Osteoblast (primary cell): Measurements from ENCODE around the gene DNASE1L2. TPM values are rescaled to one million over a fixed set of nuclear protein-coding genes. Genes with fewer than 3 reads are reported as not detected.

Source experiments
- DNase-seq: peaks from one replicate; pipeline ENCODE4 v3.0.0; 2011; ENCODE audit warnings: low spot score, mixed read lengths; ENCODE audit not compliant: insufficient read length; ENCODE audit errors: missing footprints
- H2AFZ ChIP-seq: 2 replicates; pipeline ENCODE4 v1.6.0; 2011; ENCODE audit warnings: mild to moderate bottlenecking, low read length
- H3K27ac ChIP-seq: 2 replicates; pipeline ENCODE4 v1.5.1; 2011; ENCODE audit warnings: mild to moderate bottlenecking, low read depth, low read length, moderate library complexity
- H3K27me3 ChIP-seq: 2 replicates; pipeline ENCODE4 v1.6.0; 2012; ENCODE audit warnings: mild to moderate bottlenecking, control low read depth, inconsistent platforms, low read length, moderate library complexity; ENCODE audit not compliant: insufficient read depth
- H3K36me3 ChIP-seq: 2 replicates; pipeline ENCODE4 v1.5.1; 2011; ENCODE audit warnings: mild to moderate bottlenecking, low read length, control low read depth, moderate library complexity; ENCODE audit not compliant: insufficient read depth
- H3K4me1 ChIP-seq: 2 replicates; pipeline ENCODE4 v1.5.1; 2011; ENCODE audit warnings: mild to moderate bottlenecking, low read length, control low read depth, moderate library complexity; ENCODE audit not compliant: insufficient read depth
- H3K4me2 ChIP-seq: 2 replicates; pipeline ENCODE4 v1.6.0; 2011; ENCODE audit warnings: mild to moderate bottlenecking, low read length; ENCODE audit not compliant: insufficient read depth
- H3K4me3 ChIP-seq: fragments of 200-600 bp; sonication (generic); 3 replicates; pipeline ENCODE4 v1.5.1; 2012; ENCODE audit warnings: mild to moderate bottlenecking, low read length, inconsistent platforms; ENCODE audit not compliant: insufficient read depth
- H3K79me2 ChIP-seq: 2 replicates; pipeline ENCODE4 v1.6.0; 2012; ENCODE audit warnings: mild to moderate bottlenecking, low read length, control low read depth, inconsistent platforms; ENCODE audit not compliant: insufficient read depth
- H3K9me3 ChIP-seq: 2 replicates; pipeline ENCODE4 v1.5.1; 2011; ENCODE audit warnings: low read depth, low read length, control low read depth
- H4K20me1 ChIP-seq: 2 replicates; pipeline ENCODE4 v1.6.0; 2012; ENCODE audit warnings: mild to moderate bottlenecking, low read length, control low read depth; ENCODE audit not compliant: insufficient read depth
- CTCF ChIP-seq: IDR thresholded peaks from 2 replicates; pipeline ENCODE4 v1.5.1; 2011; ENCODE audit warnings: mild to moderate bottlenecking, low read depth, low read length, moderate library complexity; ENCODE audit errors: extremely low read depth
- total RNA-seq: library from RNA; depleted of rRNA; stranded (reverse); fragments of >200 nt; gene quantifications from 2 replicates; pipeline ENCODE4 v1.2.3, GENCODE V29; 2012

DNASE1L2 gene
- total RNA-seq, 1 donor = 0.72 TPM

- no peak for TF ChIP-seq CTCF
- peaks cover 22% of the 10 kb centered on the region for H3K4me1 ChIP-seq
- peaks cover 45% of the 10 kb centered on the region for H4K20me1 ChIP-seq
- H3K27ac ChIP-seq = peak within 1 kb of the TSS; percentile 96
- DNase-seq = peak; percentile 100
- peak within 1 kb of the TSS; percentile 96 for H3K4me3 ChIP-seq
- H3K79me2 ChIP-seq = peaks cover 73% of the 10 kb centered on the region
- peaks cover 19% of the 10 kb centered on the region for H3K36me3 ChIP-seq
- H3K9me3 ChIP-seq = no peaks in the 10 kb centered on the region
- H3K27me3 ChIP-seq = no peaks in the 10 kb centered on the region
- peak within 1 kb of the TSS; percentile 100 for H2AFZ ChIP-seq
- H3K4me2 ChIP-seq = peak within 1 kb of the TSS; percentile 95
These were observed 31.8 kb downstream of the DNASE1L2 start, which contains the start of gene RNPS1 for GRCh38 chr16:2267913-2268666. TSS of gene RNPS1 (minus strand) at chr16:2268126. CDS start at chr16:2264643, 3,483 bp downstream.

- H3K36me3 ChIP-seq = peaks cover 5% of the 10 kb centered on the region
- H3K4me1 ChIP-seq = peaks cover 22% of the 10 kb centered on the region
- H3K4me2 ChIP-seq = no peak overlapping the region
- TF ChIP-seq CTCF = no peak
- H3K79me2 ChIP-seq = peaks cover 53% of the 10 kb centered on the region
- no peak overlapping the region for H2AFZ ChIP-seq
- H3K27me3 ChIP-seq = no peaks in the 10 kb centered on the region
- no peak overlapping the region for H3K4me3 ChIP-seq
- H4K20me1 ChIP-seq = peaks cover 25% of the 10 kb centered on the region
- peak; percentile 80 for DNase-seq
- no peak overlapping the region for H3K27ac ChIP-seq
- H3K9me3 ChIP-seq = no peaks in the 10 kb centered on the region
These were observed 33.8 kb downstream of the DNASE1L2 start for GRCh38 chr16:2270070-2270462.

GRCh38 chr16:2270588-2271470, 34.6 kb downstream of the DNASE1L2 start:
- H3K79me2 ChIP-seq = peaks cover 46% of the 10 kb centered on the region
- H3K27me3 ChIP-seq = peaks cover 1% of the 10 kb centered on the region
- peak; percentile 54 for DNase-seq
- no peak overlapping the region for H3K4me3 ChIP-seq
- peaks cover 3% of the 10 kb centered on the region for H3K36me3 ChIP-seq
- no peaks in the 10 kb centered on the region for H3K9me3 ChIP-seq
- H3K4me2 ChIP-seq = no peak overlapping the region
- H3K4me1 ChIP-seq = peaks cover 19% of the 10 kb centered on the region
- no peak for TF ChIP-seq CTCF
- H2AFZ ChIP-seq = no peak overlapping the region
- peaks cover 18% of the 10 kb centered on the region for H4K20me1 ChIP-seq
- no peak overlapping the region for H3K27ac ChIP-seq
